ENCODE measurements around the gene LUZP1.

Gene LUZP1

DNA sequence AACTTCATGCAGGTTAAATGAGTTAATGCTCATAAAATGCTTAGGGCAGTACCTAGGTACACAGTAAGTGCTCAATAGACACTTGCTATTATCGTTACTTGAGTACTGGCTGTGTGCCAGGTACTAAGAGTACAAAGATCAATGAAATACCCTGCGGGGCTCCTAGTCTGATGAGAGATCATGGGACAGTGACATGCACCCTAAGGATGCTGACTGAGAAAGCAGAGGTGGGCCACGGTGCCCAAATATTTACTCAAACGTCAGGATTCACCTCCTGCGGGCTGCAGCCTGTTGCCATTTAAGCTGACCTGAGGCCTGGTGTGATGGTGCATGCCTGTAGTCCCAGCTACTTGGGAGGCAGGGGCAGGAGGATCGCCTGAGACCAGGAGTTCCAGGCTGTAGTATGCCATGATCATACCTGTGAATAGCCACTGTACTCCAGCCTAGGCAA lies 19.8 kb upstream of the LUZP1 start:
- peak; percentile 59 for DNase-seq (ENCODE audit: low spot score)

DNA sequence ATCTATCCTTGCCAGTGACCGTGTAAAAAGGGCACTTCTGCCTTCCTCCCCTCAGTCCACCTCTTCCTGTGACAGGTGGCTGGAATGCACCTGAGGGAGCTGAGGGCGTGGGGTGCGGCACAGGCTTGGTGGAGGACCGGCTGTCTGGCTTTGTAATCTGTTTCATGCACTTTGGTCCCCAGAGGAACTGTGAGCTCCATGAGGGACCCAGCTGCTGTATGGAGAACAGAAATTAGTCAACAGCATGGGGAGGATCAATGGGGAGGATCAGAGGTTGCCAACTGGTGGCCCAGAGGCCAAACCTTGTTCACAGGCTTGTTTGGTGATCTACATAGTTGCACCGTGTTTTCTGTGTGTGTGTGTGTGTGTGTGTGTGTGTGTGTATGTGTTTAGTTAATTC lies 19.0 kb upstream of the LUZP1 start:
- no peak for DNase-seq (ENCODE audit: low spot score)

DNA sequence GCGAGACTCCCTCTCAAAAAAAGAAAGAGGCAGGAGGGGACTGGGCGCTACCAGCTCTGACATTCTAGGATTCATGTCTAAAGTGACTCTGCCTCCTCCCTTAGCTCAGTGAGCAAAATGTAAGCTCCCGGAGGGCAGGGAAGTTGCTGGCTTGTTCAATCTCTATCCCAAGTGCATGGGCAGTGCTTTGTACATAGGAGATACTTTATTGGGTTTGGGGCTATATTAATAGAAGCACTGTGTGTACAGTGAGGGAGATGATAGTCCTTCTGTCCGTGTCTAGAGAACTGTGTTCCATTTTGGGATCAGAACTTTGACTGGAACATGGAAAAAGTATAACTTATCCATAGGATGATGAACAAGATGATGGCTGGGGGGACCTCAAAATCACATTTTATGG lies 16.7 kb upstream of the LUZP1 start:
- no peak for DNase-seq (ENCODE audit: low spot score)

DNA sequence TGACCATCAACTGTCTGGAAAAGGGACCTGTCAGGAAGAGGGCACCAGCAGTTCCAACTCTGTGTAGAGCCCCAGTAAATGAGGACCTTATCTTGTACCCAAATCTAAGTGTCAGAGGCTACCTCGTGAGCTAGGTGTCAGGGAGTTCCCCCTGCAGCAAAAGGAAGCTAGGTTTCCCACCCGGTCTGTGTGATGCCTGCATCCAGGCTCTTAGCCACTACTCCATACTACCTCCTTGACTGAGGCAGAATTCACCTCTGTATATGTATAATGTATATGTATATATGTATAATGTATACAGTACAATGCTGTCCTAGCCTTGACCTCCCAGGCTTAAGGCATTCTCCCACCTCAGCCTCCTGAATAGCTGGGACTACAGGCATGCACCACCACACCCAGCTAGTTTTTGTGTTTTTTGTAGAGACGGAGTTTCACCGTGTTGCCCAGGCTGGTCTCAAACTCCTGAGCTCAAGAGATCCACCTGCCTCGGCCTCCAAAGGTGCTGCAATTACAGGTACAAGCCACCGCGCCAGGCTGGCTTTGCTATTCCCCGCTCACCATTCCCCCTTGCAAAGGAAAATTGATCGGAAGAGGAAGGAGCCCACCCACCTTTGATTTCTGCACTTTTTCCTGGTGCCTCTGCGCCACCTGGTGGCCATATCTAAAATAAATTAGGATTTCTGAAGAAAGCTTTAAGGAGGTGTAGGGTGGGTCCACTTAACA lies 15.7 kb upstream of the LUZP1 start:
- peak; percentile 57 for DNase-seq (ENCODE audit: low spot score)

DNA sequence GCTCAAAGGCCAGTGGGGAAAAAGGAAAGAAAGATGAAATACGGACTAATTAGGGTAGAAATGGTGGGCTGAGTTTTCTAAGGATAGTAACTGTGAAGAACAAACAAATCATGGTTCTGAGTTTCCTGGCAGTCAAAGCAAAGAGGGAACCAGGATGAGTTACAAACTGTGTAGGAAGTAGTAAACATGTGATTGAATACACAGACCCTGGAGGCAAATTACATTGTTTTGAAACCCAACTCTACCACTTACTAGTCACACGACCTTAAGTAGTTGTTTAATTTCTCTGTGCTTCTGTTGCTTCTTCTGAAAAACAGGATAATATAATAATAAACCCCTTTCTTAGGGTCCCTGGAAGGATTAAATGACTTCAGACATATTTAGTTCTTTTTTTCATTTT lies 11.2 kb upstream of the LUZP1 start:
- no peak for DNase-seq (ENCODE audit: low spot score)

DNA sequence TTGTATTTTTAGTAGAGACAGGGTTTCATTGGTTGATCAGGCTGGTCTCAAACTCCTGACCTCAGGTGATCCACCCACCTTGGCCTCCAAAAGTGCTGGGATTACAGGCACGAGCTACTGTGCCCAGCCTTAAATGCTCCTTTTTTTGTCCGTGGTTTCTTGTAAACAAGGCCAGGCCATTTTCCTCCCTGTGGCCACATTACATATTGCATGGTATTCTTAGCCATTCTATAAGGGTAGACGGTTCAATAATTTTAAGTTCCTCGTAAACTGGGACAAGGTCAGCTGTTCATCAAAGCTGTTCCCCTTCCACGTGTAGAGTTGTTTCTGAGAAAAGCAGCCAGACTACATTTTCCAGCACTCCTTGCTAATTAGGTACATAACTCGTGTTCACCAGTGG lies 10.3 kb upstream of the LUZP1 start:
- DNase-seq (ENCODE audit: low spot score): no peak

DNA sequence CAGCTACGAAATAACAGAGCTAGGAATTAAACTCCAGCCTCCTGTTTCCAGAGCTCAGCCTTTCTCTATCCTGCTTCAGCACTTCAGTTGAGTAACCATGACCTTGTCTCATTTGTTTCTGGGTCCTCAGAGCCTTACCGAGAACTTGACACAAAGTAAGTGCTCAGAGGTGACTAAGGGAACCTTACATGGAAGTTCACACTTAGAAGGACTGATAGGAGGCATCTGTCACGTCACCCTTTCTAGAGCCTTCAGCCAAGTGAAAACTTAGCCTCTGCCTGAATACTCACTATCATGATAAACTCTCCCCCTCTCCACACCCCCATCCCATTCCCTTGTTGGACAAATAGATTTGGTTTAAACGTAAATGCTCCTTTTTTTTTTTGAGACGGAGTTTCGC lies 9.8 kb upstream of the LUZP1 start:
- DNase-seq (ENCODE audit: low spot score): no peak

DNA sequence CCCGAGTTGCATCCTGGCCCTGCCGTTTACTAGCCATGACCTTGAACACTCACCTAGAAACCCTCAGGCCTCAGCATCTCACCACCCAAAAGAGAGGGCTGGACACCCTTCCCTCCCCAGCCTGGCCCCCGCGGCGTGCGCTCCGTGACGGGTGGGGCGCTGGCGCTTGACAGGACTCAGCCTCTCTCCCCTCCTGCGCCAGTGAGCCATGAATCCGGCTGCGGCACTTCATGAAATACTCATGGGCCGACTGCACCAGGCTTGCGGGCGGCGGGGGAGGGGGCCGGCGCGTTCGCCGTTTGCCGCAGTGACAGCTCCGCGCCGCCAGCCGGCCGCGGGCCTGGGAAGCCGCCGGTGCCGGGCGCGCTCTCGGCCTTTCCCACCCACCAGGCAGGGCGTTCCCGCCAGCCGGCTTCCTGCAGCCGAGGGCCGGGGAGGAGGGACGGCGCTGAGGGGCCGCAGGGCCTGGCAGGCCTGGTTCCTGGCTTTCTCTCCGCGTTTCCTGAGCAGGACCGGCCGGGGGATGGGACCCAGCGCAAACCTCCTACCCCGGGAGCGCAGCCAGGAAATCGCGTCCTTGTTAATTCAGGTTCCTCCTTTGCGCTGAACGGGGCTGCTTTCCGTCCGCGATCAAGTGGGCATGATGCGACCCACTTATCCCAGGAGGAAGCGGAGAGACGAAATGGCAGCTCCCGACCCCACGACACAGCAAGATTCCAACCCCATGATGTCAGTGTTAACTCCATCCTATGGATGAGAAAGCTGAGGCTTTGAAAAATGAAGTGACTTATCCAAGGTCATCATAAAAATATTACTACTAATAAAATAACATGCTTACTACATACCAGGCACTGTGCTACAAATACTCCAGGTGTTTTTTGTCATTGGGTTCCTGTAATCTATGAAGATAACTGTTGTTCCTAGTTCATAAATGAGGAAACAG lies 9.1 kb upstream of the LUZP1 start:
- no peak for DNase-seq (ENCODE audit: low spot score)

DNA sequence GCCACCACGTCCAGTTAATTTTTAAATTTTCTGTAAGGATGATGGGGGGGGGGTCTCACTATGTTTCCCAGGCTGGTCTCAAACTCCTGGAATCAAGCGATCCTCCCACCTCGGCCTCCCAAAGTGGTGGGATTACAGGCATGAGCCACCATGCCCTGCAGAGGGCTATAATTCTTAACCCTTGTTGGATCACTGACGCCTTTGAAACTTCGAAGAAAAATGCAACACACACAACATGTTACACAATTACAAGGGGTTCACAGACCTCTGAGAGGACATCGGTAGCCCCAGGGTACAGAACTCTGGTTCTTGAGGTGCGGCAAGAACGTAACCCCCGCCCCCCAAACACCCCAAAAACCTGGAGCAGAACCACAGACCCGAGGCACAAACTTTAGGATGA lies 8.4 kb upstream of the LUZP1 start:
- DNase-seq (ENCODE audit: low spot score): no peak

DNA sequence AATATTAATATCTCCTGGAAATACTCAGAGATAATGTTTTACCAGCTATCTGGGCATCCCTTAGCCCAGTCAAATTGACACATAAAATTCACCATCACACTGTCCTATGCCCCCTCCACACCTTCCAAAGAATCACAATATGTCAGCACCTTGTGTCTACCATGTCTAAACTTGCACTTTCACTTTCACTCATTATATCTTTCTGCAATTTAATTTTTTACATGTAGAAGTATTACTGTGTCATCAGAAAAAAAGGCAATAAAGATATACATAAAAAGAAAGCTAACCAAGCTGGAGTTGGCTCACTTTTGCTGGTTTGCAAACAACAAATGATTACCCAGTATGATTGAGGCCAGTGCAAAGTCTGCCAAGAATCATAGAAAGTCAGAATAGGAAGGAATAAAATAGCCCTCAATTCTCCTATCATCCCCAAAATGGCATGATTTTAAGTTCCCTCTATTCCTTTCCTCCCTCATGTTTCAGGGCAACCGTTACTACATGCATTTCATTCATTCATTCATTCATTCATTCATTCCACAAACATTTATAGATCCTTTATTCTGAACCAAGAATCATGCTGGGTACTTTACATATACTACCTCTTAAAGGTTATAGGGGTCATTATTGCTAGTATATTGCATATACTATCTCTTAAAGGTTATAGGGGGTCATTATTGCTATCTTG lies 5.9 kb upstream of the LUZP1 start:
- DNase-seq (ENCODE audit: low spot score): no peak

DNA sequence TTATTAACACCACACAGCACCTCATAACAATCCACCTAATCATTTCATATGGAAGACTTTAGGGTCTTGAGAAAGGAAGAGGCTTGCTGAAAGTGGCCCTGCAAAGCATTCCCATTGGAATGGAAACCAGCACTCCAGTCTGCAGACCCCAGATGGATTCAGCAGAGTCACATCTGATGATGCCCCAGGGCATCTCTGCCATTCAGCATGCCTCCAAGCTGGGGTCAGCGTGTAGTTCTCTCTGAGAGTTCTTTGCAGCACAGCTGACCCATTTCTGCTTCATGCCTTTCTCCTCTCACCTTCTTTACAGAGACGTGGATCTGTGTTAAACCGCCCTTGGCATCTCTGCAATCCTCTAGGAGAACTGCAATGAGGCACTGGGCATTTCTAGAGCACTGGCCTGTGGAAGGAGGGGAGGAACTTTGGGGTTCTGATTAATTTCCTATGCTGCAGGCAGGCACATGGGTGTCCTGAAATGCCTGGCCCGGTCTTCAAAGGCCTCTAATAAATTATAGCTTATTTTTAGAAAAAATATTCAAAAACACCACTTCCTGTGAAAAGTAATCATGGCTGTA lies 2.6 kb upstream of the LUZP1 start:
- DNase-seq (ENCODE audit: low spot score): no peak

DNA sequence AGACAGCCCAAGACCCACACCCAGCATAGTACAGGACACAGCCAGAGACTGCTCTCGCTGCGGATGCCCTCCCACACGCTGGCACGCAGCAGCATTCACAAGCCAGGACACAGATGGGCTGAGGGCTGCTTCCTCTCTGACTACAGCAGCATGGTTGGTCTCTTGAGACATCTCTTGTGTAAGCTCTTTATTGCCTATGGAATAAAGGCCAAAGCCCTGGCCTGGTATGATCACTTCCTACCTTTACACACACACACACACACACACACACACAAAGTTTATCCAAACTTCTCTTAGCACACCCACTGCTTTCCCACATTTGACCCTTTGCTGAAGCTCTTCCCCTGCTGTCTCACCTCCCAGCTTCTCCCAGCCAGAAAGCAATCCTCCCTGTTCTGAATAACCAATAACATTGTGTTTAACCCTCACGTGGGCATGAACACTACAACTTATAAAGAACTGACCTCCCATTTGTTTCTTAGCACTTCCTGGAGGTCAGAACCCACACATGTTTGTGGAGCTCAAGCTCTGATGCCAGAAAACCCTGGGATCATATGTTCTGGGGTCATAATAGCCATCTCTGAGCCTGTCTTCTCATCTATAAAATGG lies 1.2 kb upstream of the LUZP1 start:
- DNase-seq (ENCODE audit: low spot score): no peak

DNA sequence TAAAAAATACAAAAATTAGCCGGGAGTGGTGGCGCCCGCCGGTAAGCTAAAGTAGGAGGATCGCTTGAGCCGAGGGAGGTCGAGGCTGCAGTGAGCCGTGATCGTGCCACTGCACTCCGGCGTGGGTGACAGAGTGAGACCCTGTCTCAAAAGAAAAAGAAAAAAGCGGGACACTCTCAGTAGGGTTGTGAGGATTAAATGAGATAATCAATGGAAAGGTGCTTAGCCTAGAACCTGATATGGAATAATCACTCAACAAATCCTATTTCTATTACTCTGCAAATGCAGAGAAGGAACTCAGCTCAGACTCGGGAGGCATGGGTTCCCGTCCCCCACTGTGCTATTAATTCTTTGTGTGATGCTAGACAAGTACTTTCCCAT lies 529 bp upstream of the LUZP1 start:
- no peak for DNase-seq (ENCODE audit: low spot score)

DNA sequence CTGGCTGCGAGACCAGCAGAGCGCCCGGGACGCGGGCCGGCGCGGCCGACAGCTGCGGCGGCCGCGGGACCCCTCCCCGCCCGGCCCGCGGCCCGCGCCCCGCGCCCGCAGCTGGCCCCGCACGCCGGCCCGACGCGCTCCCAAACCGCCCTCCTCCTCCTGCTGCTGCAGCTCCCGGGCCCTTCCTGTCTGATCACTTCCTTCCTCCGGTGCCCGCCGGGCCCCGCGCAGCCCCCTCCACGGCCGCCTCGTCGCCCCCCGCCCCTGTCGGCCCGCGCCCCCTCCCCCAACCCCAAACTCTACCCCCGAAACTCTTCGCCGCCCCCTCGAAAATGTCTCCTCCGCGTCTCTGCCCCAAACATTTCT lies 594 bp downstream of the LUZP1 start:
- no peak for DNase-seq (ENCODE audit: low spot score)

DNA sequence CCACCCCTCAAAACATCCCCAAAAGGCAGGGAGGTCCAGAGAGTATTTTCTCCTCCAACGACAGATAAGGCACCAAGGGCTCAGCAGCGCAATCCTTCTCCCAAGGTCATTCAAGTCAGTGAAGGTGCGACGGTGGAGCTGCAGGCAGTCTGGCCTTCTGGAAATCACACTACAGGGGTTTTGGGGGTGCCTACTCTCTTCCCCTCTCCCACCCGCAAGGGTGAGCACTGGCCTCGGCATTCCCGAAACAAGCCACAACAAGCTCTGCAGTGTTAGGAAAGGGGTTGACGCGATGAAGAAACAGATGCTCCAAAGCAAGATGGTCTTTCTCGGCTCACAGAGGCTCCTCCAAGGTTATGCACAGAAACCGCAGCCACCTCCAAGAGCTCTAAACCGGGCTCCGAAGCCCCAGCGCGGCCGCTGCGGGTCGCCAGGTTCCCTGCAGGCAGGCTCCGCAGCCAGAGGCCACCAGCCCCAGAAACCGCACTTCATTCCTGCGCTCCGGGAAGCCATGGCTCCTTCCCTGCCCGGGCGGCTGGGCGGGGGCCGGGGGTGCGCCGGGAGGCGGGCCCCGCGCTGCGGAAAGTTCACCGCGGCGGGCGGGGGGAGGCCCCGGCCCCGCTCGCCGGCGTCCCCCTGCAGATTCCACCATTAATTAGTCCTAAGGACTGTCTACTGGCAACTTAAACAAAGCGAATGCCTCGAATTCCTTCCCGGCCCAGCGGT lies 1.1 kb downstream of the LUZP1 start:
- DNase-seq (ENCODE audit: low spot score): peak; percentile 66

DNA sequence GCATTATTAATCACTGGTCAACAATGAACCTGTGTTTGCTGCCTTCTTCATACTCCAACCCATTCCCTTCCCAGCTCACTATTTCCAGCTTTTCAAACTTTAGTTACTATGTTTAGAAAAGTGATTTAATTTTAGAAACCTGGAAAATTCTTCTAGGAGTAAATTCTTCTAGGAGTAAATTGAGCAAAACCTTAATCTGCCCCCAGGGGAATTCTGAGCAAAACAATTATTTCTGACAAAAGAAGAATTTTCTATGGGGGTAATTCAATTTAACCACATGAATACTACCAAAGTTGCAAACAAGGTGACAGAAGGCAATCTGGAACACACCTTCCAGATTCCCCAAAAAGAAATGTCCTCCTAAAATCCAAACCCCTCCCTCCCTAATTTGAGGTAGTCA lies 1.8 kb downstream of the LUZP1 start:
- no peak for DNase-seq (ENCODE audit: low spot score)

DNA sequence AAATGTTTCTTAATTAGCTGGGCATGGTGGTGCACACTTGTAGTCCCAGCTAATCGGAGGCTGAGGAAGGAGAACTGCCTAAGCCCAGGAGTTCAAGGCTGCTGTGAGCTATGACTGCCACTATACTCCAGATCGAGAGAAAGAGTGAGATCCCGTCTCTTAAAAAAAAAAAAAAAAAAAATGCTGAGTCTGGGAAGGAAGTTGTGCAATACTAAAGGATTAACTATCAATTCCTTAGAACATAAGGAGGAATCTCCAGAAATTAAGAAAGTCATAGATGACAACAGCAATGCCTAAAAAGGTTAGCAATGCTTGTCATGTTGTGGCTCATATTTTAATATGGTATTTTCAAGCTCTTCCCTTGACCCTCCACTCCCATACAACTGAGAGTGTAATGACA lies 5.3 kb downstream of the LUZP1 start:
- DNase-seq (ENCODE audit: low spot score): no peak

DNA sequence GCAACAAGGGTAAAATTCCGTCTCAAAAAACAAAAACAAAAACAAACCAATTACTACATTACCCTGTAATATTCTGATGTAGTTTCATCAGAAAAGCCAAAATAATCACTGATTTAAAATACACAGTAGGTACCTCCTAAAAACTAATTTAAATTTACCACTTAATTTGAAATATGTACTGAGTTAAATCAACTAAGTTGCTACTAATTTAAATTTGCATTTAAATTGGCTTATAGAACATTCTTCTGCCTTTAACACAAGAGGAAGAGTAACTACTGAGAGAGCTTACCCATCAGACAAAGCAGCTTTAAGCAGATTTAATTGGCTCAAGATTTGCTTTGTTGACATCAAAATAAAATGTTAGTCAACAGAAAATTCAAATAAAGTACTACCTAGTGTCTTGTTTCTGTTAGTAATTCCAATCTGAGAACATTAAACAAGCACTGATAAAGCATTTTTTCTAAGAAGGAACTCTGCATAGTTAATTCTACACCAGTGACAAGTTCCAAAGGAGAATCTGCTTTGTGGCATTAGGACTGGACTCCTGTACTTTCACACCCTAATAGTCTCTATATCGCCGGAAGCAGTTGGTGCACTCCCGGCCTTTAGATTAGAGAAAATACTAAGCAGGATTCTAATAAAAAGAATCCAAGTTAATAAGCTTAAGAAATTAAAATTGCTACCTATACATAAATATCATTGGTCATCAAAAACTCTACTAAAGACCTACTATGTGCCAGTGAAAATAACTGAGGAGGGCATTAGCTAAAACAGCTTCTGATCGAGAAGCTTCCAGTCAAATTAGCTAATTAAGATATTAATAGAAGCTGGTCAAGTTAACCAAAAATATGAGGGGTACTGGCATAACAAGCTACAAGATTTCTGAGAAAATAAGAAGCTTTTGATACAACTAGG lies 8.4 kb downstream of the LUZP1 start:
- no peak for DNase-seq (ENCODE audit: low spot score)

DNA sequence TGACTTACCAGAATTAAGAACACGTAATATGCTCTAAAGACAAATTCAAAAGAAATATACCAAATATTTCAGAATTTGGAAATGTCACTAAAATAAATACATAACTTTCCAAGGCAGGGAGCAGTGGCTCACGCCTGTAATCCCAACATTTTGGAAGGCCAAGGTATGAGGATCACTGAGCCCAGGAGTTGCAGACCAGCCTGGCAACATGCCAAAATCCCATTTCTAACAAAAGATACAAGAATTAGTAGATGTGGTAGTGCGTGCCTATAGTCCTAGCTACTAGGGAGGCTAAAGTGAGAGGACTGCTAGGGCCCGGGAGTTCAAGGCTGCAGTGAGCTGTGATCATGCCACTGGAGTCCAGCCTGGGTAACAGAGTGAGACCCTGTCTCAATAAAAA lies 11.7 kb downstream of the LUZP1 start:
- no peak for DNase-seq (ENCODE audit: low spot score)

DNA sequence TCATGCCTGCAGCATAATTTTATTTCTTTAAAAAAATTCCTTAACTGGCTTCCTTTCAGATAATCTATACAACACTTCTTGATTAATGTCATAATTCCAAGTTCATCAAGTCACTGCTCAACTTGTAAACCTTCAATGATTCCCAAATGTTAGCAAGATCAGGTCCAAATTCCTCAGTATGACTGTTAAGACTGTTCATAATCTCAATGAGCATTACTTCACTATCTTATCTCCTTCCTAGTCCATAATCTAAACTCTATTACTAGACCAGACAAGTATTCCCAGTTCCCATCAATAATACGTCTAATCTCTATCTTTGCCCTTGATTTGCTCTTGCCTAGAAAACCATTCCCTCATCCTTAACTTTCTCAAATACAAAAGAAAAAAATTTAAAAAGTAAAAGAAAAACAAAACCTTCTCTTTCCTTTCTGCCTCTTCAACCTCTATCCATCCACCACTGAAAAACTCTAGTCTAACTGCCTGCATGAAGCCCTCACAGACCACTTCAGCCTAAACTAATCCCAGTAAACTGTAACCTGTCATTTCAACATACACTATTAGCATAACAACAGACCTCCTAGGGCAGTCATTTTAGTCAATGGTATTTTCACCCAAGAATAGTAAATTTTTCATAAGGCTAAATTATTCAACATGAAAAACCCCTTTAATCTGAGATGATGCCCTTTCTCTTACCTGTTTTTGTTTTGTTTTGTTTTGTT lies 15.5 kb downstream of the LUZP1 start:
- DNase-seq (ENCODE audit: low spot score): no peak

All from LoVo (cell line).